Endodermal cell (in vitro differentiated cells): ENCODE data around the gene TAF3. TPM values are rescaled to one million over a fixed set of nuclear protein-coding genes. Genes with fewer than 3 reads are reported as not detected.

Source experiments
- DNase-seq: peaks from one replicate; pipeline ENCODE4 v3.0.0-alpha.2; 2017
- H3K27ac ChIP-seq: 2 replicates; pipeline ENCODE4 v1.5.1; 2013; ENCODE audit warnings: mild to moderate bottlenecking, low read depth, low read length, moderate library complexity
- H3K27me3 ChIP-seq: 2 replicates; pipeline ENCODE4 v1.6.1; 2013; ENCODE audit warnings: mild to moderate bottlenecking, low read length, moderate library complexity; ENCODE audit not compliant: insufficient read depth, control insufficient read depth, poor library complexity, severe bottlenecking
- H3K36me3 ChIP-seq: 2 replicates; pipeline ENCODE4 v1.7.0; 2013; ENCODE audit warnings: mild to moderate bottlenecking, low read length, moderate library complexity; ENCODE audit not compliant: control insufficient read depth, insufficient read depth
- H3K4me1 ChIP-seq: one replicate; pipeline ENCODE4 v1.7.0; 2013; ENCODE audit warnings: low read length; ENCODE audit not compliant: control insufficient read depth, insufficient read depth
- H3K4me3 ChIP-seq: 2 replicates; pipeline ENCODE4 v1.5.1; 2013; ENCODE audit warnings: mild to moderate bottlenecking, low read length, moderate library complexity
- H3K9ac ChIP-seq: 2 replicates; pipeline ENCODE4 v1.6.1; 2013; ENCODE audit warnings: mild to moderate bottlenecking, low read length, moderate library complexity; ENCODE audit not compliant: poor library complexity, severe bottlenecking; ENCODE audit errors: extremely low read depth
- H3K9me3 ChIP-seq: 2 replicates; pipeline ENCODE4 v1.6.1; 2013; ENCODE audit warnings: mild to moderate bottlenecking, low read length, moderate library complexity; ENCODE audit not compliant: control insufficient read depth
- H3K27ac Mint-ChIP-seq: 2 replicates; pipeline ENCODE4 v1.8.0; 2020; ENCODE audit warnings: mixed read lengths
- H3K27me3 Mint-ChIP-seq: 2 replicates; pipeline ENCODE4 v1.8.0; 2021; ENCODE audit warnings: mild to moderate bottlenecking, mixed read lengths; ENCODE audit not compliant: insufficient read depth
- H3K36me3 Mint-ChIP-seq: 2 replicates; pipeline ENCODE4 v1.8.0; 2020; ENCODE audit warnings: low read depth, mixed read lengths
- H3K4me1 Mint-ChIP-seq: 2 replicates; pipeline ENCODE4 v1.8.0; 2020; ENCODE audit warnings: mixed read lengths
- H3K4me3 Mint-ChIP-seq: 2 replicates; pipeline ENCODE4 v1.8.0; 2020; ENCODE audit warnings: mild to moderate bottlenecking, moderate library complexity, mixed read lengths
- H3K9me3 Mint-ChIP-seq: 2 replicates; pipeline ENCODE4 v1.8.0; 2020; ENCODE audit warnings: mild to moderate bottlenecking, mixed read lengths
- CTCF ChIP-seq: fragments of 200-600 bp; sonication (generic); conservative IDR thresholded peaks from 2 replicates; pipeline ENCODE4 v1.5.0; 2021; ENCODE audit warnings: antibody characterized with exemption, mild to moderate bottlenecking
- WGBS, 2 experiments: methylation state at CpG; one replicate each; pipeline versions ENCODE4 v1.1.5 to v1.1.7; 2013; ENCODE audit warnings: missing lambda C conversion rate in 2 of 2, mixed read lengths in 1 of 2; ENCODE audit not compliant: insufficient coverage in 1 of 2, insufficient read length in 1 of 2; 5-methylcytosine and 5-hydroxymethylcytosine counted together
- total RNA-seq, 2 donors: library from RNA; stranded (reverse); fragmentation: NEBNext Ultra II Directional in 1 of 2; extraction: Animal tissue kit (Norgen Biotek cat#: 25700) in 1 of 2; gene quantifications; 2 replicates in 1 of 2; 3 replicates in 1 of 2; pipeline ENCODE4 v1.2.1, GENCODE V29; 2021

TAF3 gene
- total RNA-seq, 2 donors from 2014 or later: 9.9 to 10.0 TPM

- TF ChIP-seq CTCF: no peak
- Histone ChIP-seq H3K27ac (no peak overlapping the region), H3K27me3 (no peaks in the 10 kb centered on the region), H3K9me3 (no peaks in the 10 kb centered on the region), H3K9ac (no peak overlapping the region), H3K4me1 (no peaks in the 10 kb centered on the region), H3K36me3 (no peaks in the 10 kb centered on the region), H3K4me3 (no peak overlapping the region)
- Mint-ChIP-seq H3K4me3 (no peak overlapping the region), H3K9me3 (no peaks in the 10 kb centered on the region), H3K36me3 (peaks cover 7% of the 10 kb centered on the region), H3K4me1 (no peaks in the 10 kb centered on the region), H3K27ac (no peak overlapping the region), H3K27me3 (no peaks in the 10 kb centered on the region)
- no peak for DNase-seq
- WGBS, 2 experiments: 90 to 92% methylated on average over 2 to 4 of the region's 4 CpGs
Observed at GRCh38 chr10:7986851-7987250, 168.5 kb downstream of the TAF3 start.

GRCh38 chr10:7988989-7989388 lies 170.7 kb downstream of the TAF3 start:
- no peak overlapping the region for H3K27ac ChIP-seq
- Mint-ChIP-seq H3K27me3 (no peaks in the 10 kb centered on the region), H3K27ac (no peak overlapping the region), H3K36me3 (peaks cover 10% of the 10 kb centered on the region), H3K9me3 (peaks cover 3% of the 10 kb centered on the region), H3K4me1 (no peaks in the 10 kb centered on the region), H3K4me3 (no peak overlapping the region)
- H3K36me3 ChIP-seq: no peaks in the 10 kb centered on the region
- H3K9me3 ChIP-seq: no peaks in the 10 kb centered on the region
- no peak for TF ChIP-seq CTCF
- no peak overlapping the region for H3K9ac ChIP-seq
- DNase-seq: peak; percentile 58
- no peaks in the 10 kb centered on the region for H3K4me1 ChIP-seq
- no peaks in the 10 kb centered on the region for H3K27me3 ChIP-seq
- H3K4me3 ChIP-seq: no peak overlapping the region
- WGBS, 2 experiments: 97% methylated on average over 2 of the region's 2 CpGs; no CpG with 5 or more reads in 1 of the 2 experiments

- Mint-ChIP-seq H3K4me3 (no peak overlapping the region), H3K9me3 (peaks cover 7% of the 10 kb centered on the region), H3K27me3 (no peaks in the 10 kb centered on the region), H3K4me1 (no peaks in the 10 kb centered on the region), H3K27ac (no peak overlapping the region), H3K36me3 (peaks cover 6% of the 10 kb centered on the region)
- Histone ChIP-seq H3K9me3 (peaks cover 8% of the 10 kb centered on the region), H3K4me1 (no peaks in the 10 kb centered on the region), H3K9ac (no peak overlapping the region), H3K27ac (no peak overlapping the region), H3K4me3 (no peak overlapping the region), H3K27me3 (no peaks in the 10 kb centered on the region), H3K36me3 (peaks cover 3% of the 10 kb centered on the region)
- 86 to 93% methylated on average over 1 of the region's 1 CpG for WGBS, 2 experiments
- TF ChIP-seq CTCF: no peak
- DNase-seq: no peak
Observed at GRCh38 chr10:7998831-7999230, 180.5 kb downstream of the TAF3 start.
